CD14-positive monocyte (primary cell): ENCODE measurements around the gene ADTRP. TPM values are rescaled to one million over a fixed set of nuclear protein-coding genes. Genes with fewer than 3 reads are reported as not detected.

ENCODE experiments used
- DNase-seq, 3 donors: peaks; one replicate each; pipeline ENCODE4 v3.0.0-alpha.2; 2011 to 2022
- H2AFZ ChIP-seq: 2 replicates; pipeline ENCODE4 v1.6.0; 2012; ENCODE audit warnings: mild to moderate bottlenecking, low read depth, low read length, inconsistent platforms; ENCODE audit not compliant: insufficient read depth, poor library complexity, severe bottlenecking
- H3K27ac ChIP-seq, 2 donors: 1 replicate in 1 of 2; 2 replicates in 1 of 2; pipeline ENCODE4 v1.5.1; 2012 to 2013; ENCODE audit warnings: low read length in 2 of 2, control low read depth in 1 of 2, inconsistent platforms in 1 of 2, low read depth in 1 of 2, mild to moderate bottlenecking in 1 of 2
- H3K27me3 ChIP-seq, 2 donors: one replicate each; pipeline versions ENCODE4 v1.6.0 to v1.6.1; 2011 to 2013; ENCODE audit warnings: low read length in 2 of 2; ENCODE audit not compliant: control insufficient read depth in 2 of 2, insufficient read depth in 2 of 2
- H3K36me3 ChIP-seq, 2 donors: replicated peaks in 1 of 2; 1 replicate in 1 of 2; 2 replicates in 1 of 2; pipeline versions ENCODE4 v1.5.1 to v1.6.1; 2012 to 2013; ENCODE audit warnings: low read length in 2 of 2, control low read depth in 1 of 2, inconsistent platforms in 1 of 2, mild to moderate bottlenecking in 1 of 2; ENCODE audit not compliant: insufficient read depth in 2 of 2, control insufficient read depth in 1 of 2
- H3K4me1 ChIP-seq, 2 donors: 1 replicate in 1 of 2; 2 replicates in 1 of 2; pipeline versions ENCODE4 v1.5.1 to v1.6.1; 2012 to 2013; ENCODE audit warnings: low read length in 2 of 2, control low read depth in 1 of 2, inconsistent platforms in 1 of 2, mild to moderate bottlenecking in 1 of 2, moderate library complexity in 1 of 2; ENCODE audit not compliant: insufficient read depth in 2 of 2, control insufficient read depth in 1 of 2
- H3K4me2 ChIP-seq: replicated peaks from 2 replicates; pipeline ENCODE3; 2012; ENCODE audit warnings: low read length, moderate library complexity, mild to moderate bottlenecking; ENCODE audit not compliant: poor library complexity, severe bottlenecking; ENCODE audit errors: extremely low read depth
- H3K4me3 ChIP-seq, 3 experiments: fragments of 200-600 bp in 1 of 3; sonication (generic) in 1 of 3; replicated peaks in 1 of 3; 1 replicate in 2 of 3; 2 replicates in 1 of 3; pipeline ENCODE4 v1.5.1; 2011 to 2013; ENCODE audit warnings: low read length in 3 of 3, mild to moderate bottlenecking in 3 of 3, control low read depth in 2 of 3, low read depth in 2 of 3, inconsistent platforms in 1 of 3, moderate library complexity in 1 of 3
- H3K79me2 ChIP-seq: 2 replicates; pipeline ENCODE4 v1.6.0; 2012; ENCODE audit warnings: mild to moderate bottlenecking, control low read depth, inconsistent platforms, low read length, moderate library complexity; ENCODE audit not compliant: insufficient read depth
- H3K9ac ChIP-seq: 2 replicates; pipeline ENCODE4 v1.6.0; 2017; ENCODE audit warnings: low read length, mild to moderate bottlenecking; ENCODE audit not compliant: insufficient read depth, poor library complexity, severe bottlenecking
- H3K9me3 ChIP-seq, 2 donors: replicated peaks in 1 of 2; 1 replicate in 1 of 2; 2 replicates in 1 of 2; pipeline versions ENCODE4 v1.5.1 to v1.6.1; 2012 to 2013; ENCODE audit warnings: low read length in 2 of 2, control low read depth in 1 of 2; ENCODE audit not compliant: control insufficient read depth in 1 of 2, insufficient read depth in 1 of 2
- H4K20me1 ChIP-seq: 2 replicates; pipeline ENCODE4 v1.6.0; 2012; ENCODE audit warnings: mild to moderate bottlenecking, low read length, control low read depth, moderate library complexity; ENCODE audit not compliant: insufficient read depth
- H3K27ac Mint-ChIP-seq, 7 donors: one replicate each; pipeline ENCODE4 v1.8.0; 2020; ENCODE audit warnings: mild to moderate bottlenecking in 7 of 7, mixed read lengths in 7 of 7, moderate library complexity in 6 of 7, inconsistent platforms in 2 of 7
- H3K27me3 Mint-ChIP-seq, 3 donors: one replicate each; pipeline ENCODE4 v1.8.0; 2021 to 2022; ENCODE audit warnings: low read depth in 3 of 3, mild to moderate bottlenecking in 3 of 3, mixed read lengths in 3 of 3, moderate library complexity in 3 of 3, inconsistent platforms in 1 of 3
- H3K36me3 Mint-ChIP-seq, 2 donors: one replicate each; pipeline ENCODE4 v1.8.0; 2020; ENCODE audit warnings: mixed read lengths in 2 of 2, inconsistent platforms in 1 of 2, mild to moderate bottlenecking in 1 of 2
- H3K4me1 Mint-ChIP-seq: one replicate; pipeline ENCODE4 v1.8.0; 2020; ENCODE audit warnings: mild to moderate bottlenecking, mixed read lengths
- H3K4me3 Mint-ChIP-seq, 2 donors: one replicate each; pipeline ENCODE4 v1.8.0; 2020; ENCODE audit warnings: mild to moderate bottlenecking in 2 of 2, mixed read lengths in 2 of 2, moderate library complexity in 1 of 2
- H3K9me3 Mint-ChIP-seq, 7 donors: one replicate each; pipeline ENCODE4 v1.8.0; 2020 to 2022; ENCODE audit warnings: mixed read lengths in 7 of 7, mild to moderate bottlenecking in 6 of 7, moderate library complexity in 6 of 7, inconsistent platforms in 2 of 7
- WGBS: methylation state at CpG from one replicate; pipeline ENCODE4 v1.1.5; 2013; ENCODE audit warnings: missing lambda C conversion rate; ENCODE audit not compliant: insufficient coverage; 5-methylcytosine and 5-hydroxymethylcytosine counted together
- intact Hi-C, 2 donors: fragments of 100-400 bp; cut with micrococcal nuclease; formaldehyde crosslinking; loops; one replicate each; pipeline versions ENCODE4 v1.15.0 to v1.15.1; 2023
- polyA plus RNA-seq, 3 donors: library from polyadenylated mRNA; depleted of rRNA in 1 of 3; unstranded in 2 of 3; stranded (reverse) in 1 of 3; fragments of 300-500 nt in 2 of 3; fragments of >200 nt in 1 of 3; fragmentation: Illumina TruSeq in 2 of 3; gene quantifications; 1 replicate in 2 of 3; 2 replicates in 1 of 3; pipeline ENCODE4 v1.2.3, GENCODE V29; 2012 to 2021
- TF ChIP-seq, protein P1 (sequence below): fragments of 200-600 bp; IDR thresholded peaks from one replicate; pipeline ENCODE4 v1.8.0; 2022; ENCODE audit warnings: antibody characterized with exemption, mild to moderate bottlenecking

The ADTRP gene
- polyA plus RNA-seq, 3 donors: 0.04 to 0.20 TPM; not detected in 1

DNA sequence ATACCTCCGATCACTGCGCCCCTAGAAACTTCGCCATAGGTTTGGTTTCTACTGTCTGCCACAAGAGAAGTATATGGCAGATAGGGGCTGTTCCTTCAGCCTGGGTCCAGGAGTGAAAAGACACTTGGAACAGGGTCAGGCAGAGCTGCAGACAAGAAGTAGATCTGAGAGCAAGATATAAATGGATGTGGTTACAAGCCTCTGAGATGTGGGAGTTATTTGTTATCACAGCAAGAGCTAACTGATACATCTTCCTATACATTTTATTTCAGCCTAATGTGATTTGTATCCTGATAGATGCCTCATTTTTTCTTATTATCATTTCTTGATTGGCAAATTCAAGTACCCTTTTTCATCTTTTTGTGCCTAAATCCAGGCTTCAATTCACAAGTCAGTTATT is 40.9 kb upstream of the ADTRP start:
- no peaks in the 10 kb centered on the region for H3K36me3 ChIP-seq
- H3K4me3 ChIP-seq: no peak overlapping the region
- no peaks in the 10 kb centered on the region for H3K27me3 ChIP-seq
- H3K79me2 ChIP-seq: no peaks in the 10 kb centered on the region
- intact Hi-C loops: no loop called here
- H3K4me2 ChIP-seq: no peak overlapping the region
- H3K9ac ChIP-seq: no peak overlapping the region
- H3K4me1 ChIP-seq: peaks cover 0 to 5% of the 10 kb centered on the region in 2 donors
- Mint-ChIP-seq H3K27ac (peak overlapping the region in 1 of 7 donors; percentile 15), H3K9me3 (peaks cover 0 to 2% (median 0%) of the 10 kb centered on the region in 7 donors), H3K4me3 (no peak overlapping the region), H3K4me1 (peaks cover 6% of the 10 kb centered on the region), H3K27me3 (peaks cover 0 to 2% (median 0%) of the 10 kb centered on the region in 3 donors), H3K36me3 (no peaks in the 10 kb centered on the region)
- H3K9me3 ChIP-seq: no peaks in the 10 kb centered on the region
- H3K27ac ChIP-seq: no peak overlapping the region
- H4K20me1 ChIP-seq: no peaks in the 10 kb centered on the region
- 100% methylated on average over 3 of the region's 3 CpGs for WGBS
- no peak overlapping the region for H2AFZ ChIP-seq
- no peak for DNase-seq
- TF ChIP-seq, protein P1, sequence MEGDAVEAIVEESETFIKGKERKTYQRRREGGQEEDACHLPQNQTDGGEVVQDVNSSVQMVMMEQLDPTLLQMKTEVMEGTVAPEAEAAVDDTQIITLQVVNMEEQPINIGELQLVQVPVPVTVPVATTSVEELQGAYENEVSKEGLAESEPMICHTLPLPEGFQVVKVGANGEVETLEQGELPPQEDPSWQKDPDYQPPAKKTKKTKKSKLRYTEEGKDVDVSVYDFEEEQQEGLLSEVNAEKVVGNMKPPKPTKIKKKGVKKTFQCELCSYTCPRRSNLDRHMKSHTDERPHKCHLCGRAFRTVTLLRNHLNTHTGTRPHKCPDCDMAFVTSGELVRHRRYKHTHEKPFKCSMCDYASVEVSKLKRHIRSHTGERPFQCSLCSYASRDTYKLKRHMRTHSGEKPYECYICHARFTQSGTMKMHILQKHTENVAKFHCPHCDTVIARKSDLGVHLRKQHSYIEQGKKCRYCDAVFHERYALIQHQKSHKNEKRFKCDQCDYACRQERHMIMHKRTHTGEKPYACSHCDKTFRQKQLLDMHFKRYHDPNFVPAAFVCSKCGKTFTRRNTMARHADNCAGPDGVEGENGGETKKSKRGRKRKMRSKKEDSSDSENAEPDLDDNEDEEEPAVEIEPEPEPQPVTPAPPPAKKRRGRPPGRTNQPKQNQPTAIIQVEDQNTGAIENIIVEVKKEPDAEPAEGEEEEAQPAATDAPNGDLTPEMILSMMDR: no peak

DNA sequence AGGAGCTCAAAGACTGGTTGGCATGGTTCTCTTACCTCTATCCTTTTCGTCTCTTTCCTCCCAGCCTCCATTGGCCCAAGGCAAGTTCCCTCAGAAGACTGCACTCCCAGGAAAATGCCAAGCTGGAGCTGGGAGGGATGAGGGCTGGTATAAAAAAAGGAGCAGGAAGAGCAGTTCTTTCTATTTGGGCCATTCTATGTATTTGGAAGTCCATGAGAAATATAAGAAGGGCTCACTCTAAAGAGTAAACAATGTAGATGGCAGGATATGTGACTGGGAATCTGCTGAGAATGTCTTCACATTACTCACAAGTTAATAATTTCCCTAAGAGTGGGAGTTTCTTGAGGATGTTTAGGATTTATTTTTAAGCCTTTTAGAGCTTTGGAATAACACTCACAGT is 36.6 kb upstream of the ADTRP start:
- Histone ChIP-seq H3K9me3 (no peaks in the 10 kb centered on the region), H3K4me1 (no peaks in the 10 kb centered on the region), H3K36me3 (no peaks in the 10 kb centered on the region), H3K9ac (no peak overlapping the region), H4K20me1 (no peaks in the 10 kb centered on the region), H3K79me2 (no peaks in the 10 kb centered on the region), H2AFZ (peak overlapping the region; percentile 16), H3K4me2 (no peak overlapping the region), H3K4me3 (no peak overlapping the region), H3K27me3 (no peaks in the 10 kb centered on the region), H3K27ac (no peak overlapping the region)
- intact Hi-C loops: no loop called here
- H3K4me3 Mint-ChIP-seq: no peak overlapping the region
- no peaks in the 10 kb centered on the region for H3K4me1 Mint-ChIP-seq
- no CpG with 5 or more reads among the region's 1 CpG for WGBS
- DNase-seq: no peak
- H3K27ac Mint-ChIP-seq: no peak overlapping the region
- H3K9me3 Mint-ChIP-seq: peaks cover 0 to 2% (median 0%) of the 10 kb centered on the region in 7 donors
- H3K27me3 Mint-ChIP-seq: peaks cover 0 to 2% (median 2%) of the 10 kb centered on the region in 3 donors
- TF ChIP-seq, protein P1: no peak
- H3K36me3 Mint-ChIP-seq: no peaks in the 10 kb centered on the region
